Measurements from ENCODE around the gene VWA8.

The VWA8 gene

GRCh38 chr13:41708713-41709112 is 252.2 kb downstream of the VWA8 start:
- in situ Hi-C loops (cut with MboI; ENCODE audit: low pct_unique_long_range_greater_than_20kb, low sequenced_read_pairs, unreplicated experiment): no loop called here
- no peak for TF ChIP-seq CTCF (IDR thresholded peaks at IDR 0.05; ENCODE audit: extremely low read depth, insufficient read depth, missing control alignments)
- DNase-seq (ENCODE audit: low spot score): no peak

GRCh38 chr13:41707194-41707821 is 253.6 kb downstream of the VWA8 start:
- in situ Hi-C loops (cut with MboI; ENCODE audit: low pct_unique_long_range_greater_than_20kb, low sequenced_read_pairs, unreplicated experiment): no loop called here
- TF ChIP-seq CTCF (IDR thresholded peaks at IDR 0.05; ENCODE audit: extremely low read depth, insufficient read depth, missing control alignments): no peak
- DNase-seq (ENCODE audit: low spot score): no peak

- in situ Hi-C loops (cut with MboI; ENCODE audit: low pct_unique_long_range_greater_than_20kb, low sequenced_read_pairs, unreplicated experiment): no loop called here
- DNase-seq (ENCODE audit: low spot score): no peak
- TF ChIP-seq CTCF (IDR thresholded peaks at IDR 0.05; ENCODE audit: extremely low read depth, insufficient read depth, missing control alignments): no peak
Measured at GRCh38 chr13:41706152-41706551, 254.8 kb downstream of the VWA8 start.

- TF ChIP-seq CTCF (IDR thresholded peaks at IDR 0.05; ENCODE audit: extremely low read depth, insufficient read depth, missing control alignments): no peak
- DNase-seq (ENCODE audit: low spot score): no peak
- in situ Hi-C loops (cut with MboI; ENCODE audit: low pct_unique_long_range_greater_than_20kb, low sequenced_read_pairs, unreplicated experiment): no loop called here
Measured at GRCh38 chr13:41702540-41702939, 258.4 kb downstream of the VWA8 start.

- TF ChIP-seq CTCF (IDR thresholded peaks at IDR 0.05; ENCODE audit: extremely low read depth, insufficient read depth, missing control alignments): no peak
- in situ Hi-C loops (cut with MboI; ENCODE audit: low pct_unique_long_range_greater_than_20kb, low sequenced_read_pairs, unreplicated experiment): no loop called here
- no peak for DNase-seq (ENCODE audit: low spot score)
Measured at GRCh38 chr13:41701676-41702075, 259.2 kb downstream of the VWA8 start.

- in situ Hi-C loops (cut with MboI; ENCODE audit: low pct_unique_long_range_greater_than_20kb, low sequenced_read_pairs, unreplicated experiment): no loop called here
- no peak for TF ChIP-seq CTCF (IDR thresholded peaks at IDR 0.05; ENCODE audit: extremely low read depth, insufficient read depth, missing control alignments)
- DNase-seq (ENCODE audit: low spot score): no peak
Measured at GRCh38 chr13:41700790-41701310, 260.1 kb downstream of the VWA8 start.
